ENCODE measurements around the gene CPD. TPM values are rescaled to one million over a fixed set of nuclear protein-coding genes. Genes with fewer than 3 reads are reported as not detected.

The CPD gene
- total and polyA plus RNA-seq, 2 of the 13 experiments (the other 11 are each of a cell fraction or from before 2014, with no cell fraction given): 46.1 to 72.3 TPM

DNA sequence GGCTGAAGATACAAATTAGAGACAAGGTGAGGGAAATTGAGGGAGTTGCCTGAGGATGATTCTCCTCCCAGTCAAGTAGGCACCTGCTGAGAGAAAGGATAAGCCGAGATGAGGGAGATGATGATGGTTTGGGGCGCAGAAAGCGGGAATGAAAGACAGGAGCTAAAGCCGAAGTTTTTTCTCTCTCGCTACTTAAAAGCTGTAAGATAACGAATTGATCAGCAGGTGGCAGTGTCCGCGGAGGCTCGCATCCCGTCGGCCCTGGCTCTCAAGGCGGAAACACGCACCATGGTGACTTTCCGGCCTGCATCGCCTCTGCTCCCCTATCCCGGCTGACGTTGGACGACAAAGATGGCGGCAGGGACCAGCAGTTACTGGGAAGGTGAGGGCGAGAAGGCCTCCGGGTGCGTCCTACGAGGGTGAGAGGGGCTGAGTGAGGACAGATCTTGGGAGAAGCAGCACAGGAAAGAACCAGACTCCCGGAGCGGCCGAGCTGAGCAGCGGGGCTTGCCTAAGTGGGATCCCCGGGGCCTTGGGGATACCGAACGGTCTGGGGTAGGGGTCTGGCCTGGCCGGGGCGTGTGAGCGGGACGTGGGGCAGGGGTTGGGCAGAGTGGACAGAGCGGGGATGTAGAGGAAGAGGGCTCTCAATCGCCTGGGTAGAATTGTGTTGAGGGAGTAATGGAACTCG is 98.5 kb downstream of the CPD start, which contains the start of gene GOSR1 (continued):
- TF ChIP-seq, protein P1, sequence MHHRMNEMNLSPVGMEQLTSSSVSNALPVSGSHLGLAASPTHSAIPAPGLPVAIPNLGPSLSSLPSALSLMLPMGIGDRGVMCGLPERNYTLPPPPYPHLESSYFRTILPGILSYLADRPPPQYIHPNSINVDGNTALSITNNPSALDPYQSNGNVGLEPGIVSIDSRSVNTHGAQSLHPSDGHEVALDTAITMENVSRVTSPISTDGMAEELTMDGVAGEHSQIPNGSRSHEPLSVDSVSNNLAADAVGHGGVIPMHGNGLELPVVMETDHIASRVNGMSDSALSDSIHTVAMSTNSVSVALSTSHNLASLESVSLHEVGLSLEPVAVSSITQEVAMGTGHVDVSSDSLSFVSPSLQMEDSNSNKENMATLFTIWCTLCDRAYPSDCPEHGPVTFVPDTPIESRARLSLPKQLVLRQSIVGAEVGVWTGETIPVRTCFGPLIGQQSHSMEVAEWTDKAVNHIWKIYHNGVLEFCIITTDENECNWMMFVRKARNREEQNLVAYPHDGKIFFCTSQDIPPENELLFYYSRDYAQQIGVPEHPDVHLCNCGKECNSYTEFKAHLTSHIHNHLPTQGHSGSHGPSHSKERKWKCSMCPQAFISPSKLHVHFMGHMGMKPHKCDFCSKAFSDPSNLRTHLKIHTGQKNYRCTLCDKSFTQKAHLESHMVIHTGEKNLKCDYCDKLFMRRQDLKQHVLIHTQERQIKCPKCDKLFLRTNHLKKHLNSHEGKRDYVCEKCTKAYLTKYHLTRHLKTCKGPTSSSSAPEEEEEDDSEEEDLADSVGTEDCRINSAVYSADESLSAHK (CRISPR knock-in tag; IDR thresholded peaks at IDR 0.05; ENCODE audit: borderline replicate concordance): no peak
- TF ChIP-seq MTF1 (CRISPR knock-in tag; IDR thresholded peaks at IDR 0.05) (0 out of 2 replicates have a peak, but pooled peaks have one; percentile 41), ZNF788 (CRISPR knock-in tag; IDR thresholded peaks at IDR 0.05; ENCODE audit: borderline replicate concordance) (peak; percentile 88; the same call in 1 of the 2 replicates), ZFY (CRISPR knock-in tag; IDR thresholded peaks at IDR 0.05) (peak; percentile 99), DNMT1 (CRISPR knock-in tag; IDR thresholded peaks at IDR 0.05) (no peak; the same call in 1 of the 2 replicates), ZNF501 (CRISPR knock-in tag; IDR thresholded peaks at IDR 0.05) (peak; percentile 98), KDM5A (IDR thresholded peaks at IDR 0.05; ENCODE audit: borderline replicate concordance, low read length) (peak; percentile 93), NFKB2 (CRISPR knock-in tag; IDR thresholded peaks at IDR 0.05; ENCODE audit: borderline replicate concordance) (peak; percentile 96), ZFP41 (CRISPR knock-in tag; IDR thresholded peaks at IDR 0.05; ENCODE audit: borderline replicate concordance) (peak; percentile 55; the same call in 1 of the 2 replicates), XBP1 (CRISPR knock-in tag; IDR thresholded peaks at IDR 0.05) (no peak), EEA1 (CRISPR knock-in tag; IDR thresholded peaks at IDR 0.05; ENCODE audit: borderline replicate concordance) (no peak), SIX4 (CRISPR knock-in tag; IDR thresholded peaks at IDR 0.05) (peak; percentile 76), CBFB (CRISPR knock-in tag; IDR thresholded peaks at IDR 0.05) (peak; percentile 77), SOX5 (CRISPR knock-in tag; IDR thresholded peaks at IDR 0.05; ENCODE audit: borderline replicate concordance) (peak; percentile 59; the same call in 1 of the 2 replicates), PHF20 (CRISPR knock-in tag; IDR thresholded peaks at IDR 0.05) (peak; percentile 96), NR2F1 (CRISPR knock-in tag; IDR thresholded peaks at IDR 0.05) (no peak), ZNF292 (CRISPR knock-in tag; IDR thresholded peaks at IDR 0.05; ENCODE audit: borderline replicate concordance, low read depth) (peak; percentile 74; the same call in 1 of the 2 replicates), ZNF33A (CRISPR knock-in tag; IDR thresholded peaks at IDR 0.05; ENCODE audit: borderline replicate concordance) (peak; percentile 93; the same call in 1 of the 2 replicates), ZNF335 (CRISPR knock-in tag; IDR thresholded peaks at IDR 0.05) (peak; percentile 78), ZNF530 (CRISPR knock-in tag; IDR thresholded peaks at IDR 0.05; ENCODE audit: low read depth) (no peak)
- TF ChIP-seq, protein P2, sequence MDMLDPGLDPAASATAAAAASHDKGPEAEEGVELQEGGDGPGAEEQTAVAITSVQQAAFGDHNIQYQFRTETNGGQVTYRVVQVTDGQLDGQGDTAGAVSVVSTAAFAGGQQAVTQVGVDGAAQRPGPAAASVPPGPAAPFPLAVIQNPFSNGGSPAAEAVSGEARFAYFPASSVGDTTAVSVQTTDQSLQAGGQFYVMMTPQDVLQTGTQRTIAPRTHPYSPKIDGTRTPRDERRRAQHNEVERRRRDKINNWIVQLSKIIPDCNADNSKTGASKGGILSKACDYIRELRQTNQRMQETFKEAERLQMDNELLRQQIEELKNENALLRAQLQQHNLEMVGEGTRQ (IDR thresholded peaks at IDR 0.05; ENCODE audit: low read depth, low read length): no peak
- TF ChIP-seq, protein P2 (CRISPR knock-in tag; IDR thresholded peaks at IDR 0.05; ENCODE audit: borderline replicate concordance): no peak
- TF ChIP-seq, protein P3, sequence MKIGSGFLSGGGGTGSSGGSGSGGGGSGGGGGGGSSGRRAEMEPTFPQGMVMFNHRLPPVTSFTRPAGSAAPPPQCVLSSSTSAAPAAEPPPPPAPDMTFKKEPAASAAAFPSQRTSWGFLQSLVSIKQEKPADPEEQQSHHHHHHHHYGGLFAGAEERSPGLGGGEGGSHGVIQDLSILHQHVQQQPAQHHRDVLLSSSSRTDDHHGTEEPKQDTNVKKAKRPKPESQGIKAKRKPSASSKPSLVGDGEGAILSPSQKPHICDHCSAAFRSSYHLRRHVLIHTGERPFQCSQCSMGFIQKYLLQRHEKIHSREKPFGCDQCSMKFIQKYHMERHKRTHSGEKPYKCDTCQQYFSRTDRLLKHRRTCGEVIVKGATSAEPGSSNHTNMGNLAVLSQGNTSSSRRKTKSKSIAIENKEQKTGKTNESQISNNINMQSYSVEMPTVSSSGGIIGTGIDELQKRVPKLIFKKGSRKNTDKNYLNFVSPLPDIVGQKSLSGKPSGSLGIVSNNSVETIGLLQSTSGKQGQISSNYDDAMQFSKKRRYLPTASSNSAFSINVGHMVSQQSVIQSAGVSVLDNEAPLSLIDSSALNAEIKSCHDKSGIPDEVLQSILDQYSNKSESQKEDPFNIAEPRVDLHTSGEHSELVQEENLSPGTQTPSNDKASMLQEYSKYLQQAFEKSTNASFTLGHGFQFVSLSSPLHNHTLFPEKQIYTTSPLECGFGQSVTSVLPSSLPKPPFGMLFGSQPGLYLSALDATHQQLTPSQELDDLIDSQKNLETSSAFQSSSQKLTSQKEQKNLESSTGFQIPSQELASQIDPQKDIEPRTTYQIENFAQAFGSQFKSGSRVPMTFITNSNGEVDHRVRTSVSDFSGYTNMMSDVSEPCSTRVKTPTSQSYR (CRISPR knock-in tag; IDR thresholded peaks at IDR 0.05; ENCODE audit: borderline replicate concordance): peak; percentile 24; the same call in 1 of the 2 replicates
